Activated B cell treated with CpG ODN at 0.5 μM for 24 hours (primary cell): ENCODE results near the gene CENPB. TPM values are rescaled to one million over a fixed set of nuclear protein-coding genes. Genes with fewer than 3 reads are reported as not detected.

ENCODE experiments used
- ATAC-seq: fragments of 200-7000 bp; cut with Tn5 transposase; one replicate; pipeline ENCODE4 v1.10.0; 2021; ENCODE audit warnings: low read depth, mild to moderate bottlenecking, moderate library complexity
- CTCF ChIA-PET: fragments of 350-600 bp; sonication (Branson Sonifier 250); formaldehyde crosslinking; loops from one replicate; lab custom pipeline; 2021; ENCODE audit warnings: antibody characterized with exemption; lab: Charles Lee
- POLR2A ChIA-PET: fragments of 350-600 bp; sonication (Branson Sonifier 250); formaldehyde crosslinking; loops from one replicate; lab custom pipeline; 2021; ENCODE audit warnings: antibody characterized with exemption; lab: Charles Lee
- DNase-seq: peaks from one replicate; pipeline ENCODE4 v3.0.0; 2022
- H3K27ac Mint-ChIP-seq: one replicate; pipeline ENCODE4 v1.8.0; 2020; ENCODE audit warnings: mixed read lengths
- H3K27me3 Mint-ChIP-seq: one replicate; pipeline ENCODE4 v1.8.0; 2021; ENCODE audit warnings: mixed read lengths
- H3K36me3 Mint-ChIP-seq: one replicate; pipeline ENCODE4 v1.8.0; 2021; ENCODE audit warnings: low read depth, mixed read lengths
- H3K4me1 Mint-ChIP-seq: one replicate; pipeline ENCODE4 v1.8.0; 2021; ENCODE audit warnings: mixed read lengths
- H3K4me3 Mint-ChIP-seq: one replicate; pipeline ENCODE4 v1.8.0; 2020; ENCODE audit warnings: mild to moderate bottlenecking, mixed read lengths
- H3K9me3 Mint-ChIP-seq: one replicate; pipeline ENCODE4 v1.8.0; 2020; ENCODE audit warnings: mixed read lengths
- intact Hi-C: fragments of 100-400 bp; cut with micrococcal nuclease; formaldehyde crosslinking; loops from one replicate; pipeline ENCODE4 v1.15.1; 2024
- total RNA-seq: library from RNA; stranded (reverse); gene quantifications from 2 replicates; pipeline ENCODE4 v1.2.3, GENCODE V29; 2022
- TF ChIP-seq, protein P1 (sequence below): fragments of 200-600 bp; IDR thresholded peaks from one replicate; pipeline ENCODE4 v1.8.0; 2022; ENCODE audit warnings: antibody characterized with exemption, mild to moderate bottlenecking

CENPB gene
- total RNA-seq, 1 donor from 2014 or later = 51.7 TPM

DNA sequence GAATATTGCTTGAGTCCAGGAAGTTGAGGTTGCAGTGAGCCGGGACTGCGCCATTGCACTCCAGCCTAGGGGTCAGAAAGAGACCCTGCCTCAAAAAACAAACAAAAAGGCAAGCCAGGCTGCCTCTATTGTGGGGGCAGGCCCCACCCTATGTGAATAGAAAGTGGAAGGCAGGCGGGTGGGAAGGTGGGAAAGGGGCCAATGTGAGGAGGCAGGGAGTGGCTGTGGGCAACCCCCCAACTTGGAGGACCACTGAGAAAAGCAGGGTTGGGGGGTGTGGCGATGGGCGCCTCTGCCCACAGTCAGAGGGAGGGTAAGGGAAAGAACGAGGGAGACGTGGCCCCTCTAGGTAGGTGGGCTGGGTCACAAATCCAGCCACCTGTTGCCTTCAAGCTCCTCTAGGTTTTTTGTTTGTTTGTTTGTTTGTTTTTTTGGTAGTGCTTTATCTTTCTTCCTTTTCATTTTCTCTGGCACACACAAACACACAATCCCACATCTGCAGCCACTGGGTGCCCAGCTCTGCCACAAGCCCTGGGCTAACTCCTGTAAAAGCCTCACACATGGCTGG lies 28.5 kb upstream of the CENPB start:
- POLR2A ChIA-PET = interaction anchor here (1.2 kb wide), 1 partner anchor 28 kb away, joined by 3 read pairs; the partner anchor contains the start of gene CENPB
- DNase-seq = no peak
- CTCF ChIA-PET = no interaction called here

DNA sequence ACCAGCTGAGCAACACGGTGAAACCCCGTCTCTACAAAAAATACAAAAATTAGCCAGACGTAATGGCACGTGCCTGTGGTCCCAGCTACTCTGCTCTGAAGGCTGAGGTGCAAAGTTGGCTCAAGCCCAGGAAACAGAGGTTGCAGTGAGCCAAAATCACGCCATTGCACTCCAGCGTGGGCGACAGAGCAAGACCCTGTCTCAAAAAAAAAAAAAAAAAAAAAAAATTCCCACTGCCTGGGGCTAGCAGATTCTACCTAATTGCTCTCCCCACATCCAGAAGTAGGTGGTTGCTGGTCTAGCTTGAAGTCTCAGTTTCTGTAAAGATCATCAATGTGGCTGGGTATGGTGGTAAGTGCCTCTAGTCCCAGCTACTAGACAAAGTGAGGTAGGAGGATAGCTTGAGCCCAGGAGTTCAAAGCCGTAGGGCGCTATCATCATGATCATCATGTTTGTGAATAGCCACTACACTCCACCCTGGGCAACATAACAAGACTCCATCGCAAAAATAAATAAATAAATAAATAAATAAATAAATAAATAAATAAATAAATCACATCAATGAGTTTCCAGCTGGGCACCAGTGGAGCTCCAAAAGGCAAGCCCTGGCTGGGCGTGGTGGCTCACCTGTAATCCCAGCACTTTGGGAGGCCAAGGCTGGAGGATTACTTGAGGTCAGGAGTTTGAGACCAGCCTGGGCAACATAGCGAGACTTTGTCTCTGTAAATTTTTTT lies 27.5 kb upstream of the CENPB start:
- ATAC-seq (no peak), DNase-seq (no peak)
- CTCF ChIA-PET = interaction anchor here (1.3 kb wide), 1 partner anchor 28 kb away, joined by 3 read pairs; the partner anchor contains the start of gene CENPB
- Mint-ChIP-seq H3K4me1 (peaks cover 15% of the 10 kb centered on the region), H3K27ac (no peak overlapping the region), H3K4me3 (no peak overlapping the region), H3K27me3 (no peaks in the 10 kb centered on the region), H3K36me3 (no peaks in the 10 kb centered on the region), H3K9me3 (no peaks in the 10 kb centered on the region)
- TF ChIP-seq, protein P1, sequence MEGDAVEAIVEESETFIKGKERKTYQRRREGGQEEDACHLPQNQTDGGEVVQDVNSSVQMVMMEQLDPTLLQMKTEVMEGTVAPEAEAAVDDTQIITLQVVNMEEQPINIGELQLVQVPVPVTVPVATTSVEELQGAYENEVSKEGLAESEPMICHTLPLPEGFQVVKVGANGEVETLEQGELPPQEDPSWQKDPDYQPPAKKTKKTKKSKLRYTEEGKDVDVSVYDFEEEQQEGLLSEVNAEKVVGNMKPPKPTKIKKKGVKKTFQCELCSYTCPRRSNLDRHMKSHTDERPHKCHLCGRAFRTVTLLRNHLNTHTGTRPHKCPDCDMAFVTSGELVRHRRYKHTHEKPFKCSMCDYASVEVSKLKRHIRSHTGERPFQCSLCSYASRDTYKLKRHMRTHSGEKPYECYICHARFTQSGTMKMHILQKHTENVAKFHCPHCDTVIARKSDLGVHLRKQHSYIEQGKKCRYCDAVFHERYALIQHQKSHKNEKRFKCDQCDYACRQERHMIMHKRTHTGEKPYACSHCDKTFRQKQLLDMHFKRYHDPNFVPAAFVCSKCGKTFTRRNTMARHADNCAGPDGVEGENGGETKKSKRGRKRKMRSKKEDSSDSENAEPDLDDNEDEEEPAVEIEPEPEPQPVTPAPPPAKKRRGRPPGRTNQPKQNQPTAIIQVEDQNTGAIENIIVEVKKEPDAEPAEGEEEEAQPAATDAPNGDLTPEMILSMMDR = no peak
- POLR2A ChIA-PET = interaction anchor here (0.6 to 0.7 kb wide), 4 partner anchors 10 to 22 kb away, joined by 3 to 11 read pairs (median 3); no protein-coding TSS in a partner anchor
- intact Hi-C loops = no loop called here

More for the DNA sequence above, 28.5 kb upstream of the CENPB start:
- Mint-ChIP-seq H3K36me3 (no peaks in the 10 kb centered on the region), H3K4me1 (peaks cover 23% of the 10 kb centered on the region), H3K4me3 (no peak overlapping the region), H3K27ac (no peak overlapping the region), H3K9me3 (no peaks in the 10 kb centered on the region), H3K27me3 (no peaks in the 10 kb centered on the region)
- no peak for ATAC-seq
- TF ChIP-seq, protein P1 = no peak
- intact Hi-C loops = no loop called here

DNA sequence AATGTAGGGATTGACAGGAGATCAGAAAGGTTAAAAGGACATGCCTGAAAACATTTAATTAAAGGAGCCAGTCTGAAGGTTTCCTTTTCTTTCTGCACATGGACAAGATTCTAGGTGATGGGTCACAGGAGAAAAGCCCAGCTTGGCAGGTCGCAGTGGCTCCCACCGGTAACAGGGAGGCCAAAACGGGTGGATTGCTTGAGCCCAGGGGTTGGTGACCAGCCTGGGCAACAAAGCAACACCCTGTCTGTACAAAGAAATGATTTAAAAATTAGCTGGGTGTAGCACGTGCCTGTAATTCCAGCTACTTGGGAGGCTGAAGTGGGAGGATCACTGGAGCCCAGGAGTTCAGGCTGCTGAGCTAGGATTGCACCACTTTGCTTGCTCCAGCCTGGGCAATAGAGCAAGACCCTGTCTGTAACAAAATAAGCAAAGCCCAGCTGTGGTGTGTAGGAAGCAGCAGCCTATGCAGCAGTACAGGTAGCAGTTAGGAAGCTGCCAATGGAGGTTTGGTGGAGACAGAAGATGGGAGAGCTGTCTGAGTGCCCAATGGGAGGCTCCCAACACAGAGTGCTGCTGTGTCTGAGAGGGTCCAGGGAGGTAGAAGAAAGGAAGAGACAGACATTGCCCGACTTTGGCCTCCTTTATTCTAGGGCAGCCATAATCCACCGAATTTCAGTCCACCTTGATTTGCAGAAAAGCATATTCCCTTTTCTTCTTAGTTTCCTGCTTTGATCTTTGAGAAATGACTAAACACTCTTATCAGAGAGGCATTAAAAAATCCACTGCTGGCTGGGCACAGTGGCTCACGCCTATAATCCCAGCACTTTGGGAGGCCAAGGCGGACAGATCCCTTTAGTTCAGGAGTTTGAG lies 26.7 kb upstream of the CENPB start:
- no peaks in the 10 kb centered on the region for H3K9me3 Mint-ChIP-seq
- TF ChIP-seq, protein P1 = no peak
- H3K36me3 Mint-ChIP-seq = no peaks in the 10 kb centered on the region
- POLR2A ChIA-PET = interaction anchor here (0.6 to 0.9 kb wide), 3 partner anchors 21 to 32 kb away, joined by 3 to 4 read pairs (median 3); no protein-coding TSS in a partner anchor
- intact Hi-C loops = no loop called here
- ATAC-seq (no peak), DNase-seq (no peak)
- no peaks in the 10 kb centered on the region for H3K27me3 Mint-ChIP-seq
- no peak overlapping the region for H3K27ac Mint-ChIP-seq
- CTCF ChIA-PET = interaction anchor here (1.3 kb wide), 1 partner anchor 27 kb away, joined by 3 read pairs; the partner anchor contains the start of gene CENPB
- H3K4me3 Mint-ChIP-seq = no peak overlapping the region
- peaks cover 15% of the 10 kb centered on the region for H3K4me1 Mint-ChIP-seq

DNA sequence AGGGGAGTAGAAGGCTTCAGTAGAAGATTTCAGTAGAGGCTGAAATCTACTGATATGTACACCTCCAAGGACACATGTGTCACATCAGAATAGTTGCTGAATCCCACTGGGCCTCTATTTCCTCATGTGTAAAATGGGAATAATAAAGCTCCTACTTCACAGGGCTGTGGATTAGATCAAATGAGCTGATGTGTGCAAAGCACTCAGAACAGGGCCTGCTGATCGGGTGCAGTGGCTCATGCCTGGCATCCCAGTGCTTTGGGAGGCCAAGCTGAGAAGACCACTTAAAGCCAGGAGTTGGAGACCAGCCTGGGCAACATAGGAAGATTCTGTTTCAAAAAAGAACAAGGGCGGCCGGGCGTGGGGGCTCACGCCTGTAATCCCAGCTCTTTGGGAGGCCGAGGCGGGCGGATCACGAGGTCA lies 25.7 kb upstream of the CENPB start:
- DNase-seq = no peak
- H3K27me3 Mint-ChIP-seq = no peaks in the 10 kb centered on the region
- ChIA-PET POLR2A (interaction anchor here (0.6 to 2.1 kb wide), 4 partner anchors 9 to 75 kb away, joined by 4 to 18 read pairs (median 6); partner anchors contain the start of genes AP5S1 and CDC25B), CTCF (no interaction called here)
- peak overlapping the region; percentile 85 for H3K4me3 Mint-ChIP-seq
- no peaks in the 10 kb centered on the region for H3K9me3 Mint-ChIP-seq
- ATAC-seq = no peak
- intact Hi-C loops = no loop called here
- peaks cover 15% of the 10 kb centered on the region for H3K4me1 Mint-ChIP-seq
- peak overlapping the region; percentile 81 for H3K27ac Mint-ChIP-seq
- TF ChIP-seq, protein P1 = no peak
- H3K36me3 Mint-ChIP-seq = no peaks in the 10 kb centered on the region
